Brain microvascular endothelial cell (primary cell): ENCODE data around the gene PLEKHM2.
A peak's percentile ranks its signal among the peaks of the same experiment; 100 is the strongest.

Experiments used
- DNase-seq: peaks from one replicate; pipeline ENCODE4 v3.0.0-alpha.2; 2020
- H3K27ac ChIP-seq: fragments of 250-450 bp; sonication (Bioruptor Pico); 2 replicates; pipeline ENCODE4 v1.5.1; 2020; ENCODE audit warnings: mild to moderate bottlenecking, moderate library complexity
- H3K27me3 ChIP-seq: fragments of 250-450 bp; sonication (Bioruptor Pico); replicated peaks from 2 replicates; pipeline ENCODE4 v1.5.1; 2020; ENCODE audit warnings: mild to moderate bottlenecking
- H3K36me3 ChIP-seq: fragments of 250-450 bp; sonication (Bioruptor Pico); replicated peaks from 2 replicates; pipeline ENCODE4 v1.5.1; 2020; ENCODE audit warnings: mild to moderate bottlenecking
- H3K4me3 ChIP-seq: 2 replicates; pipeline ENCODE4 v1.5.1; 2011; ENCODE audit warnings: low read depth, mild to moderate bottlenecking, control low read depth, low read length, moderate library complexity
- CTCF ChIP-seq: IDR thresholded peaks from 2 replicates; pipeline ENCODE4 v1.5.1; 2011; ENCODE audit warnings: low read depth, mild to moderate bottlenecking, moderate library complexity, low read length, control low read depth, inconsistent platforms; ENCODE audit errors: missing control alignments
- in situ Hi-C: cut with HindIII; loops from 2 replicates; pipeline ENCODE4 v1.10.0; 2017; ENCODE audit warnings: low sequenced_read_pairs, low pct_ligation_motif_present

PLEKHM2 gene

GRCh38 chr1:15762546-15762945 is 78.4 kb downstream of the PLEKHM2 start:
- in situ Hi-C loops: no loop called here
- H3K27ac ChIP-seq: no peak overlapping the region
- H3K27me3 ChIP-seq: no peaks in the 10 kb centered on the region
- no peak for DNase-seq
- TF ChIP-seq CTCF: no peak
- H3K36me3 ChIP-seq: peaks cover 18% of the 10 kb centered on the region
- H3K4me3 ChIP-seq: no peak overlapping the region

- TF ChIP-seq CTCF: no peak
- in situ Hi-C loops: no loop called here
- no peak for DNase-seq
- no peak overlapping the region for H3K27ac ChIP-seq
- H3K4me3 ChIP-seq: no peak overlapping the region
- H3K36me3 ChIP-seq: peaks cover 35% of the 10 kb centered on the region
- H3K27me3 ChIP-seq: no peaks in the 10 kb centered on the region
Measured at GRCh38 chr1:15764269-15764764, 80.2 kb downstream of the PLEKHM2 start.

- no peak for DNase-seq
Measured at GRCh38 chr1:15764890-15765289, 80.8 kb downstream of the PLEKHM2 start.

GRCh38 chr1:15765495-15766194 is 81.5 kb downstream of the PLEKHM2 start:
- Histone ChIP-seq H3K36me3 (peaks cover 46% of the 10 kb centered on the region), H3K27ac (no peak overlapping the region), H3K27me3 (no peaks in the 10 kb centered on the region), H3K4me3 (no peak overlapping the region)
- peak; percentile 55 for DNase-seq
- in situ Hi-C loops: no loop called here
- TF ChIP-seq CTCF: no peak

More at GRCh38 chr1:15764890-15765289, 80.8 kb downstream of the PLEKHM2 start:
- TF ChIP-seq CTCF: no peak
- Histone ChIP-seq H3K36me3 (peaks cover 39% of the 10 kb centered on the region), H3K27ac (no peak overlapping the region), H3K27me3 (no peaks in the 10 kb centered on the region), H3K4me3 (no peak overlapping the region)
- in situ Hi-C loops: no loop called here

GRCh38 chr1:15767941-15768340 is 83.8 kb downstream of the PLEKHM2 start:
- in situ Hi-C loops: no loop called here
- no peak overlapping the region for H3K4me3 ChIP-seq
- peaks cover 67% of the 10 kb centered on the region for H3K36me3 ChIP-seq
- no peaks in the 10 kb centered on the region for H3K27me3 ChIP-seq
- TF ChIP-seq CTCF: no peak
- DNase-seq: no peak
- no peak overlapping the region for H3K27ac ChIP-seq

GRCh38 chr1:15768388-15768787 is 84.3 kb downstream of the PLEKHM2 start:
- H3K27me3 ChIP-seq: no peaks in the 10 kb centered on the region
- no peak overlapping the region for H3K27ac ChIP-seq
- H3K4me3 ChIP-seq: no peak overlapping the region
- no peak for TF ChIP-seq CTCF
- no peak for DNase-seq
- H3K36me3 ChIP-seq: peaks cover 71% of the 10 kb centered on the region
- in situ Hi-C loops: no loop called here
